Measurements from ENCODE around the gene GNA14. TPM values are rescaled to one million over a fixed set of nuclear protein-coding genes. Genes with fewer than 3 reads are reported as not detected.
"Not testable (repeated sequence)": the region's sequence is repeated elsewhere in the genome, so short reads cannot be mapped to it uniquely, and the experiment has no call there.

Gene GNA14
- total RNA-seq, 2 experiments from 2014 or later = not detected

DNA sequence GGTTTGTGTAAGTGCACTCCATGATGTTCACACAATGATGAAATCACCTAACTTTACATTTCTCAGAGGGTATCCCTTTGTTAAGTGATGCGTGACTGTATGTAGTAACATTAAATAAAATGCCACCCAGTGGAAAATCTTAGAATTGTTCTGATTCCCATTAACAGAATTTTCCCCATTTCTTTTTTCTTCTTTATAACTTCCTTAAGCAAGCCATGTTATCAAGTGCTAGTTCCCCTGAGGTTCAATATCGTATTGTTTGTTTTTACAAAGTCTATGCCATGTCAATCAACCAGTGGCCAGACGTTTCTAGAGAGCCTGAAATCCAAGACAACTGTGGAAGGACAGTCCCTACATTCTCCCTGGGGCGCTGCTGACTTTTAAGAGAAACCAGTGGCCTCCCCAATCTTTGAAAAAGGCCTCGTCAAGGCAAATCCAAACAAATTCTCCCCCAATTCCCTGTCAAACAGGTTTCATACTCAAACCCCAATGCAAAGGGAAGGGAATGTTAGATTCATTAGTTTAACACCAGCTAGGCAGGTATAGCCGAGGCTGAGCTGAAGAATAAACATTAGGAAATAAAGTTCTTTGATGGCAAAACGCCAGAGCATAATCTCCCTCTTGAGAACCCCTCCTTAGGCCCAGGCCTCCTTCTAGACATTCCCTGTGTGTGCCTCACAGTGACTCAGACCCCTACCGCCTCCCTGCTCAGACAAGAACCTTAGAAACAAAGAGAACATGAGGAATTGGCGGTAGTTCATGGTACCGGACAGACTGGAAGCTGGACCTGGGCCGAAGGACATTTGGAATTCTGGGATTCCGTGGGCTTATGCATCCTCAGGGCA is 198.7 kb downstream of the GNA14 start:
- peaks cover 6% of the 10 kb centered on the region for H3K27me3 Mint-ChIP-seq
- no peak for DNase-seq
- no peaks in the 10 kb centered on the region for H3K9me3 Mint-ChIP-seq (ENCODE audit: low read depth)
- no peak overlapping the region for H3K27ac Mint-ChIP-seq
- no peaks in the 10 kb centered on the region for H3K36me3 Mint-ChIP-seq
- CTCF ChIA-PET = interaction anchor here (2.2 kb wide), 1 partner anchor 16 kb away, joined by 7 read pairs; no protein-coding TSS in a partner anchor
- ATAC-seq = no peak
- H3K4me3 Mint-ChIP-seq = no peak overlapping the region
- H3K4me1 Mint-ChIP-seq = peaks cover 7% of the 10 kb centered on the region

DNA sequence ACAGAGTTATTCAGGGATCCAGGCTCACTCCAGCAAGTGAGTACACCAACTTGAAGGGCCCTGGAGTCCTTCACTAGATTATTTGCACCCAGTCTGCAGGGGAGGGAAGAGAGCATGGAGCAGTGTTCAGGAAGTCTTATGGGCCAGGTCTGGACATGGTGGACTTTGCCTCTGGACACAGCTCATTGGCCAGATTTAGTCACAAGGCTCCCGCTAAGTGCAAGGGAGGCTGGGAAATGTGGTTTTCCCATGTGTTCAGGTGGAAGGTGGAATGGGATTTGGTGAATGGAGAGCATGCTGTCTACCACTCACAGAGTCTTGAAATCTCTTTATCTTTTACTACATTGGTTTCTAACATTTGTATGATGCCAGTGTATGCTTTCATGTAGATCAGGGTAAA is 200.5 kb downstream of the GNA14 start:
- no peaks in the 10 kb centered on the region for H3K4me1 Mint-ChIP-seq
- H3K4me3 Mint-ChIP-seq = no peak overlapping the region
- ATAC-seq (no peak), DNase-seq (no peak)
- H3K9me3 Mint-ChIP-seq (ENCODE audit: low read depth) = no peaks in the 10 kb centered on the region
- peaks cover 6% of the 10 kb centered on the region for H3K27me3 Mint-ChIP-seq
- CTCF ChIA-PET = interaction anchor here (7.9 kb wide), 1 partner anchor 10 kb away, joined by 58 read pairs; no protein-coding TSS in a partner anchor
- H3K36me3 Mint-ChIP-seq = no peaks in the 10 kb centered on the region
- H3K27ac Mint-ChIP-seq = no peak overlapping the region

DNA sequence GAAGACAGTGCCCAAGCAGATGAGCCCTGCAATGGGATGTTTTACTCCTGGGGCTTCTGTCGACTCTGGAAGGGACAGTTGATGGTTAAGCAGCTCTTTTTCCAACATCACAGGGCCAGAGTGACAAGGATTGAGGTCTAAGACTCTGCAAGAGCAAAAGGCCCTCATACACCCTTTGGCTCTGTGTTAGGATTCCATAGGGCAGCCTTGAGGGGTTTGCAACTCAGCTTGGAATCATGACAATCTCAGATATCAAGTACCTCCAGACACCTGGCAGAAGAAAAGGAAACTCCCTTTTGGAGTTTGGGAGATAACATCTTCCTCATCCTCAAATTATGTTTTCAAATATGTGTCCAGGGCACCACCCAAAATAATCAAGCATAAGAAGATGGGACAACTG is 205.7 kb downstream of the GNA14 start:
- peaks cover 6% of the 10 kb centered on the region for H3K27me3 Mint-ChIP-seq
- DNase-seq = no peak
- no peaks in the 10 kb centered on the region for H3K36me3 Mint-ChIP-seq
- CTCF ChIA-PET = interaction anchor here (1.8 to 7.9 kb wide), 2 partner anchors 9 to 15 kb away, joined by 7 to 58 read pairs; no protein-coding TSS in a partner anchor
- H3K9me3 Mint-ChIP-seq (ENCODE audit: low read depth) = no peaks in the 10 kb centered on the region
- H3K4me1 Mint-ChIP-seq = no peaks in the 10 kb centered on the region
- H3K27ac Mint-ChIP-seq = no peak overlapping the region
- no peak for ATAC-seq
- no peak overlapping the region for H3K4me3 Mint-ChIP-seq

DNA sequence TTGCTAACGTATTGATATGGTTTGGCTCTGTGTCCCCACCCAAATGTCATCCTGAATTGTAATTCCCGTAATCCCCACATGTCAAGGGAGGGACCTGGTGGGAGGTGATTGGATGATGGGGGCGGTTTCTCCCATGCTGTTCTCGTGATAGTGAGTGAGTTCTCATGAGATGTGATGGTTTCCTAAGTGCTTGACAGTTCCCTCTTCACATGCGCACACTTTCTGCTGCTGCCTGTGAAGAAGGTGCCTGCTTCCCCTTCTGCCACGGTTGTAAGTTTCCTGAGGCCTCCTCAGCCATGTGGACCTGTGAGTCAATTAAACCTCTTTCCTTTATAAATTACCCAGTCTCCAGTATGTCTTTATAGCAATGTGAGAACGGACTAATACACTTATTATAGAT is 207.0 kb downstream of the GNA14 start:
- not testable (repeated sequence) for DNase-seq; H3K4me1 Mint-ChIP-seq; H3K4me3 Mint-ChIP-seq; H3K27ac Mint-ChIP-seq; H3K9me3 Mint-ChIP-seq (ENCODE audit: low read depth); H3K27me3 Mint-ChIP-seq; H3K36me3 Mint-ChIP-seq; ATAC-seq
- CTCF ChIA-PET = interaction anchor here (1.8 to 7.9 kb wide), 2 partner anchors 8 to 16 kb away, joined by 7 to 58 read pairs; no protein-coding TSS in a partner anchor

DNA sequence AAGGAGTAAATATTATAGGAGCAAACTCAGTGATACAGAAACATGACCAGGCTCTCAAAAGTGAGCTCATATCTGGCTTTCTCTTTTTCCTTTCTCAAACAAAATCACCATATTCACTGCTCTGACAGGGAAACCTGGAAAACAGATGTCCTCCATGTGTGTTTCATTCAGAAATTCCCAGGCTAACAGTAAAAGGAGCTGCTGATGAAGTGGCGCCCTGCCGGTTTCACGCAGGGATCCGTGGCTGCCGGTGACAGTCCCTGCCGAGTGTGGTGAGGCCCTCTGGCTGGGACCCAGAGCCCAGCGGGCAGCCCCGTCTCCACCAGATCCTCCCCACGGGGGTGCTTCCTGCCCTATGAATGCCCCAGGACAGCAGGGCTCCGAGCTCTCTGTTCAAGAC is 208.1 kb downstream of the GNA14 start:
- CTCF ChIA-PET = interaction anchor here (0.9 to 1.3 kb wide), 2 partner anchors 17 to 273 kb away, joined by 4 read pairs; no protein-coding TSS in a partner anchor

DNA sequence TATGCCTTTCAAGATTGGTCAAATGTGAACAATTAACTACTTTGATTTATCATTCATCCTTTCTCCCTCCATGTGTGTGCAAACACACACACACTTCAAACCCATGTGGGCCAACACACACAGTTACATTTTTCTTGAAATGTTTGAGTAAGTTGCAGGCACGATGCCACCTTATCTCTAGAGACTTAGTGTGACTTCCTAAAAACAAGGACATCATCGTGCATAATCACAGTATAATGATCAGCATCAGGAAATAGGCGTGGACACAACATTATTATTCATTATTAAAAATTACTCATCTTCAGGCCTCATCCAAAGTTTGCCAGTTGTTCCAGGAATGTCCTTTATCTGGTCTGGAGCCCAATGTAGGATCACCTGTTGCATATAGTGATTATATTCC is 209.5 kb downstream of the GNA14 start:
- H3K4me1 Mint-ChIP-seq = peaks cover 4% of the 10 kb centered on the region
- peaks cover 6% of the 10 kb centered on the region for H3K27me3 Mint-ChIP-seq
- H3K36me3 Mint-ChIP-seq = no peaks in the 10 kb centered on the region
- H3K27ac Mint-ChIP-seq = no peak overlapping the region
- ATAC-seq = no peak
- H3K9me3 Mint-ChIP-seq (ENCODE audit: low read depth) = no peaks in the 10 kb centered on the region
- H3K4me3 Mint-ChIP-seq = no peak overlapping the region
- no peak for DNase-seq
- CTCF ChIA-PET = no interaction called here

More for the DNA sequence above, 208.1 kb downstream of the GNA14 start:
- ATAC-seq = no peak
- no peaks in the 10 kb centered on the region for H3K4me1 Mint-ChIP-seq
- H3K36me3 Mint-ChIP-seq = no peaks in the 10 kb centered on the region
- DNase-seq = no peak
- no peaks in the 10 kb centered on the region for H3K9me3 Mint-ChIP-seq (ENCODE audit: low read depth)
- H3K27me3 Mint-ChIP-seq = peaks cover 6% of the 10 kb centered on the region
- H3K4me3 Mint-ChIP-seq = no peak overlapping the region
- no peak overlapping the region for H3K27ac Mint-ChIP-seq

DNA sequence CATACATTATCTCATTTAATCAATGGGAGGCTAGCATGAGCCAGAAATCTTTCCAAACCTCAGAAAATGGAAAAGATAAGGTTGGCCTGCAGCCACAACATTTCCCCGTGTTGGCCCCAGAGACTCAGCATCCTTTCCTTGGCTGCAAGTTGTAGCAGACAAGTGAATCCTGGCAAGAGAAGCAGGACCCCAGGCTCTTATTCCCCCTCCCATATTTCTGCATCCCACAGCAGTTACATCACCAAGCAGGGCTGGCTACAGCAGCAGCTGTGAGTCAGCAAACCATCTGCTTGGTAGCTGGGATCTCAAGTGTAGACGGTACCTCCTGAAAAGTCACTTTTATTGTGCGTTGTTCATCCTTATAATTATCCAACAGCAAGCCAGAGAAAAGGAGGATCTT is 212.4 kb downstream of the GNA14 start:
- ATAC-seq (no peak), DNase-seq (no peak)
- no peak overlapping the region for H3K27ac Mint-ChIP-seq
- H3K4me3 Mint-ChIP-seq = no peak overlapping the region
- no peaks in the 10 kb centered on the region for H3K9me3 Mint-ChIP-seq (ENCODE audit: low read depth)
- CTCF ChIA-PET = interaction anchor here (1.5 to 5.2 kb wide), 3 partner anchors 15 to 52 kb away, joined by 3 to 65 read pairs (median 42); no protein-coding TSS in a partner anchor
- H3K4me1 Mint-ChIP-seq = peaks cover 4% of the 10 kb centered on the region
- H3K27me3 Mint-ChIP-seq = peaks cover 6% of the 10 kb centered on the region
- H3K36me3 Mint-ChIP-seq = no peaks in the 10 kb centered on the region

DNA sequence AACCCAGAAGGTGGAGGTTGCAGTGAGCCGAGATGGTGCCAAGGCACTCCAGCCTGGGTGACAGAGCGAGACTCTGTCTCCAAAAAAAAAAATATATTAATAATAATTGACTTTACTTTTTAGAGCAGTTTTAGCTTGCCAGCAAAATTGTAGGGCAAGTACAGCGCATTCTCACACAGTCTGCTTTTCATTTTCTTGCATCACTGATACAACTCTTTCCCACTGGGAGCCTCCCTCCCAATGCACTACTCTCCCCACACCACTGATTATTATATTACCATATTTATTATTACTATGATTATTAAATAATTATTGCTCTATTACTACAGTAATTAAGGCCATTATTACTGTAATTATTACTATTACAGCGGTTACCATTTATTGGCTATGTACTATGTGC is 212.8 kb downstream of the GNA14 start:
- H3K4me1 Mint-ChIP-seq = peaks cover 4% of the 10 kb centered on the region
- ATAC-seq (no peak), DNase-seq (no peak)
- peaks cover 6% of the 10 kb centered on the region for H3K27me3 Mint-ChIP-seq
- no peaks in the 10 kb centered on the region for H3K36me3 Mint-ChIP-seq
- H3K27ac Mint-ChIP-seq = no peak overlapping the region
- no peaks in the 10 kb centered on the region for H3K9me3 Mint-ChIP-seq (ENCODE audit: low read depth)
- CTCF ChIA-PET = interaction anchor here (1.2 to 5.2 kb wide), 5 partner anchors 9 to 269 kb away, joined by 3 to 65 read pairs (median 13); no protein-coding TSS in a partner anchor
- no peak overlapping the region for H3K4me3 Mint-ChIP-seq

DNA sequence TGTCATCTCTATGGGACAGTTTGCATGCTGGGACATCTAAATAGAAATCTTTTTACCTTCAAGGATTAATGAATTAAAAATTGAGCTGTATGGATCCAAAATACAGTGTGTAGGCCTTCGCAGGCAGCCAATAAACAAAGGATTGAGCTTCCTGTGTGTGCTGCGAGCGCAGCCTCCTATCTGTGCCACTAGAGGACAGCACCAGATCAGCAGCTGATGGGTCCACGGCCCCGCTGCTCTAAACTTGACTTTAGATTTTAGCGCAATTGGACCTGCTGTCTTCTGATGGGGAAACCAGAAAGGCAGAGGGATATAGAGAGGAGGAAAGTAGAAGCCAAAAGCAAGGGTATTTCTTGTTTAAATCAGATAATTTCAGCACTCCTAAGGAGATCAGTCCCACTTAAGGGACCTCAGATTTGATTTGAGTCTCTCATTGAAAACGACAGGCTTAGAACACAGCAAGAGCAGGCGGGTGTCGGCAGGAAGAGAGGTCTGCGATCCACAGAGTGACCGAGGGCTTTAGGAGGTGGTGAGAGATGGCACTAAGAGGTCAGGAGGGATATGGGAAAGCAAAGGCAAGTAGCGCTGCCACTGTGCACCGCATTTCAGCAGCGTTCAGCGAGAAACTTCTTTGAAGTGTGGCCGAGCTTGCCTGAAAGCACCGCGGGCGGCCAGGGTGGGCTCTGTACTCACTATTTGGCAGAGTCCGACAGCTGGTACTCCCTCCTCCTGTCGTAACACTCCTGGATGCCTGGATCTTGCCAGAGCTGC is 214.3 kb downstream of the GNA14 start:
- DNase-seq (peak; percentile 65), ATAC-seq (peak; percentile 91)
- no peaks in the 10 kb centered on the region for H3K36me3 Mint-ChIP-seq
- CTCF ChIA-PET = interaction anchor here (0.7 to 5.2 kb wide), 27 partner anchors 8 to 603 kb away, joined by 3 to 65 read pairs (median 4); no protein-coding TSS in a partner anchor
- H3K4me3 Mint-ChIP-seq = no peak overlapping the region
- H3K27me3 Mint-ChIP-seq = peaks cover 6% of the 10 kb centered on the region
- H3K9me3 Mint-ChIP-seq (ENCODE audit: low read depth) = no peaks in the 10 kb centered on the region
- no peak overlapping the region for H3K27ac Mint-ChIP-seq
- peaks cover 4% of the 10 kb centered on the region for H3K4me1 Mint-ChIP-seq

DNA sequence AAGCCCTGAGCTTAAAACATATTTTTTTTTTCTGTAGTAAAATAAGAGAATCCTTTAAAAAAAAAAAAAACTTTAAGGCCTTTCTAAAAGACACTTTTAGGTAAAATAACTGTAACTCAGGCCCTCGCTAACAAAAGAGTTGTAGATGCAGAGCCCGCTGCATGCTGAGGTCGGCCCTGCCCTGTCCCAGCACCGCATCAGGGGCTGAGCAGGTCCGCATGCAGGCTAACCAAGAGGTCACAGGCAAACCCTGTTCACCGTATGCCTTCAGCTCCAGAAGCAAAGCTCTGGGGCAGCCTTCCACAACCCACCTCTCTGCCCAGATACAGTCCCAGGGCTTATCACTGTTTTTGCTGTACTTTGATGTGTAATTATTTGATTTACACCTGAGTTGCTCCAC is 216.1 kb downstream of the GNA14 start:
- H3K27ac Mint-ChIP-seq = no peak overlapping the region
- DNase-seq = no peak
- peaks cover 4% of the 10 kb centered on the region for H3K4me1 Mint-ChIP-seq
- no peak for ATAC-seq
- CTCF ChIA-PET = interaction anchor here (0.7 to 5.2 kb wide), 3 partner anchors 10 to 532 kb away, joined by 3 to 65 read pairs (median 3); no protein-coding TSS in a partner anchor
- H3K9me3 Mint-ChIP-seq (ENCODE audit: low read depth) = no peaks in the 10 kb centered on the region
- no peak overlapping the region for H3K4me3 Mint-ChIP-seq
- H3K27me3 Mint-ChIP-seq = peaks cover 2% of the 10 kb centered on the region
- H3K36me3 Mint-ChIP-seq = no peaks in the 10 kb centered on the region

DNA sequence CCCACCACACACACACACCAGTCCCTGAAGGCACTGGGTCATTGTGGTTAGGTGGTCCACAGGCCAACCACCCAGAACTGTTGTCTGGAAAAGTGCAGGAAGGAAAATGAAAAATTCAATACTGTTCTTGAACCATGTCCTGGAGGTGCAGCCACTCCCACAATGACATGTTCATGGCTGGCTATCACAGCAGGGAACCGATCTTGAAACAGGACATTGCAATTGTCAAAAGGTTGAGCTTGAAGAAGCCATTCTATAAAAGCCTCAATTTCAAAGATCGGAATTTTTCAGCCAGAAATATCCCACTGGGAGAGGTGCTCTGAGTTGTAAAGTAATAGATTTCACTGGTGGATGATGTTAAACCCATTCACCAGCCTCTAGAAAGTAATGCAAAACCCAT is 218.2 kb downstream of the GNA14 start:
- ATAC-seq (no peak), DNase-seq (no peak)
- Mint-ChIP-seq H3K27ac (no peak overlapping the region), H3K27me3 (peaks cover 2% of the 10 kb centered on the region), H3K36me3 (no peaks in the 10 kb centered on the region), H3K9me3 (ENCODE audit: low read depth) (no peaks in the 10 kb centered on the region), H3K4me1 (peaks cover 4% of the 10 kb centered on the region), H3K4me3 (no peak overlapping the region)
- CTCF ChIA-PET = interaction anchor here (1.3 kb wide), 1 partner anchor 30 kb away, joined by 3 read pairs; no protein-coding TSS in a partner anchor

DNA sequence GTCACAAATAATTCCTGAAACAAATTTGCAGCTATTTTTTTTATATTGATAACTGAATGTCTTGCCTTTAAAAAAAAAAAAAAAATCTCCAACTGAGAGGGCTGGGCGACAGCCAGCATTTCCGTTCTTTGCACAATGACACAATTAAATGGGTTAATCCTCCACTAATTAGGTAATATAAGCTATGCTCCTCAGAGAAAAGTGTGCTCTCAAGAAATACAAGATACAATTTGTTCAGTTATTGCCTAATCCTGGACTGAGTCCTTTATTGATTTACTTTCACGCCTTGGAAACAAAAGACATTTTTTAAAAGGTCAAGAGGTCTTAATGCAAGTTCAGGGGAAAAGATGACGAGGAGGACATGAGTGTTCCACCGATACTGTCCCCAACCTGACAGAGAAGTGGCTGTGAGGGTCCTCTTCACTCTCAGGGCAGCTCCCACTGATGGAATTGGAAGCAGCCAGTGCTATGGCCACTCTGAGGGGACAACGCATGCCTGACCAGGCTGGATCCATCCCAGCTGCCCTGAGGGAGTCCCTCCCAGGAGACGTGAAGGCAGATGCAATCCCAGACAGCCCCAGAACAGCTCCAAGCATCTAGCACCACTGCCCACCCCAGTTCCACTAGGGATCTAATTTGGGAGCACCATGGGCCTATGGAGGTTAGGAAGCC is 220.7 kb downstream of the GNA14 start:
- Mint-ChIP-seq H3K4me1 (no peaks in the 10 kb centered on the region), H3K9me3 (ENCODE audit: low read depth) (no peaks in the 10 kb centered on the region), H3K27me3 (peaks cover 2% of the 10 kb centered on the region), H3K36me3 (no peaks in the 10 kb centered on the region), H3K27ac (no peak overlapping the region), H3K4me3 (no peak overlapping the region)
- no peak for DNase-seq
- ATAC-seq = no peak
- CTCF ChIA-PET = interaction anchor here (0.6 to 1.1 kb wide), 2 partner anchors 29 to 386 kb away, joined by 3 to 4 read pairs; no protein-coding TSS in a partner anchor

DNA sequence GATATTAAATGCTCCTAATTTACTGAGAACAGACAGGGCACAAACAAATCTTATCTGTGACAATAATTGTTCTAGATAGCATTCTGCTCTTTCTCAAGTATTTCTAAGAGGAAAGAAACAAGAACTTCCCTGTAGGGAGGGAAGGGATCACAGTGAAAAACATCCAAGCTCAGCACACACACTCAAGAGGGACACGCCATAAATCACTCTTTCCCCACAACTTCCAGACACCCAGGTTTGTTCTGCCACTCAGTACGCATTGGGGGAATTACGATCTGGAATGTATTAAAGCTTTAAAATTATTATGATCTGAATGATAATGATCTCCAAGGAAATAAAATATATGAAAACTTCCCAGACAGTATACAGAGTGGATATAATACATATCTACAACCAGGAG is 221.4 kb downstream of the GNA14 start:
- Mint-ChIP-seq H3K27me3 (peaks cover 2% of the 10 kb centered on the region), H3K4me1 (no peaks in the 10 kb centered on the region), H3K27ac (no peak overlapping the region), H3K9me3 (ENCODE audit: low read depth) (no peaks in the 10 kb centered on the region), H3K36me3 (no peaks in the 10 kb centered on the region), H3K4me3 (no peak overlapping the region)
- CTCF ChIA-PET = interaction anchor here (1.1 kb wide), 1 partner anchor 30 kb away, joined by 3 read pairs; no protein-coding TSS in a partner anchor
- DNase-seq (no peak), ATAC-seq (no peak)

Data from activated CD8-positive, alpha-beta memory T cell treated with anti-CD3 and anti-CD28 coated beads, Interleukin-2, amount 10 ng/mL, durations not matched to agents 7 days and 5 days (primary cell).